Breast epithelium (tissue), 4 donors: ENCODE measurements around the gene PNKD. TPM values are rescaled to one million over a fixed set of nuclear protein-coding genes. Genes with fewer than 3 reads are reported as not detected.

ENCODE experiments used
- DNase-seq, 2 donors: peaks; one replicate each; pipeline ENCODE4 v3.0.0-alpha.2; 2019; ENCODE audit warnings: low spot score in 2 of 2
- H3K27ac ChIP-seq, 2 donors: fragments of 200-600 bp; sonication (generic) in 1 of 2; one replicate each; pipeline ENCODE4 v1.5.1; 2016 to 2019; ENCODE audit warnings: mild to moderate bottlenecking in 1 of 2
- H3K27me3 ChIP-seq, 2 donors: fragments of 200-600 bp; sonication (generic) in 1 of 2; one replicate each; pipeline versions ENCODE4 v1.5.1 to v1.6.0; 2017 to 2019; ENCODE audit warnings: control low read depth in 1 of 2, mild to moderate bottlenecking in 1 of 2
- H3K36me3 ChIP-seq: fragments of 200-600 bp; one replicate; pipeline ENCODE4 v1.5.1; 2019
- H3K4me1 ChIP-seq, 2 donors: fragments of 200-600 bp; sonication (generic); one replicate each; pipeline ENCODE4 v1.5.1; 2016 to 2019; ENCODE audit warnings: control low read depth in 1 of 2
- H3K4me3 ChIP-seq, 3 donors: fragments of 200-600 bp; sonication (generic); 1 replicate in 2 of 3; 2 replicates in 1 of 3; pipeline ENCODE4 v1.5.1; 2016 to 2019; ENCODE audit warnings: mild to moderate bottlenecking in 3 of 3, moderate library complexity in 2 of 3
- H3K9me3 ChIP-seq, 2 donors: fragments of 200-600 bp; sonication (generic) in 1 of 2; one replicate each; pipeline ENCODE4 v1.5.1; 2016 to 2019; ENCODE audit warnings: control low read depth in 1 of 2
- POLR2A ChIP-seq: fragments of 450-650 bp; IDR thresholded peaks from one replicate; pipeline ENCODE4 v1.6.1; 2016; ENCODE audit warnings: antibody characterized with exemption, mild to moderate bottlenecking, moderate library complexity
- POLR2AphosphoS5 ChIP-seq, 3 donors: sonication (generic); formaldehyde crosslinking; IDR thresholded peaks; one replicate each; pipeline ENCODE4 v1.6.1; 2017; ENCODE audit warnings: antibody characterized with exemption in 3 of 3
- intact Hi-C: fragments of 100-400 bp; cut with DNase I; formaldehyde crosslinking; loops from one replicate; pipeline ENCODE4 v1.15.1; 2023; ENCODE audit warnings: low total_unique reads
- total RNA-seq, 3 donors: library from RNA; depleted of rRNA; stranded (reverse); fragments of >200 nt; gene quantifications; one replicate each; pipeline ENCODE4 v1.1.0, GENCODE V29; 2016
- TF ChIP-seq, protein P1 (sequence below), 3 donors: fragments of 450-650 bp; IDR thresholded peaks; one replicate each; pipeline ENCODE4 v1.5.1; 2016 to 2017; ENCODE audit warnings: antibody characterized with exemption in 3 of 3, mild to moderate bottlenecking in 3 of 3, moderate library complexity in 3 of 3

The PNKD gene
- total RNA-seq, 3 donors from 2014 or later, result 30.2 to 48.3 (median 35.6) TPM

DNA sequence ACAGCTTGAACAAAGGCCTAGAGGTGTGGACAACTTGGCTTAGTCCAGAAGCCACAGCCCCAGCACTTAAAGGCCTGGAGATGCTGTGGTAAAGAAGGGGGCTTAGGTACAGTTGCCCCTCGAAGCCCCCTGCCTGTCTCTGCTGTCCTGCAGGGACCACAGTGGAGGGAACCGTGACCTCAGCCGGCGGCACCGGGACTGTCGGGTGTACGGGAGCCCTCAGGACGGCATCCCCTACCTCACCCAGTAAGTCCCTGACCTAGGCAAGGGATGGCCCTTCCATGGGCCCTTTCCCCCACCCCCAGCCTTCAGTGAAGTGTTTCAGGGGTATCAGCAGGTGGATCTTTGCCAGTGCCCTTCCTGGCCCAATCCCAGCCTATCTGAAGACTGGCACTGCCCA lies 71.1 kb downstream of the PNKD start:
- no peak overlapping the region for H3K4me3 ChIP-seq
- H3K36me3 ChIP-seq, result no peaks in the 10 kb centered on the region
- no peak for DNase-seq
- no peak overlapping the region for H3K27ac ChIP-seq
- intact Hi-C loops, result no loop called here
- H3K27me3 ChIP-seq, result no peaks in the 10 kb centered on the region
- no peaks in the 10 kb centered on the region for H3K9me3 ChIP-seq
- TF ChIP-seq POLR2AphosphoS5 (IDR thresholded peaks at IDR 0.05) (no peak), POLR2A (no peak)
- TF ChIP-seq, protein P1, sequence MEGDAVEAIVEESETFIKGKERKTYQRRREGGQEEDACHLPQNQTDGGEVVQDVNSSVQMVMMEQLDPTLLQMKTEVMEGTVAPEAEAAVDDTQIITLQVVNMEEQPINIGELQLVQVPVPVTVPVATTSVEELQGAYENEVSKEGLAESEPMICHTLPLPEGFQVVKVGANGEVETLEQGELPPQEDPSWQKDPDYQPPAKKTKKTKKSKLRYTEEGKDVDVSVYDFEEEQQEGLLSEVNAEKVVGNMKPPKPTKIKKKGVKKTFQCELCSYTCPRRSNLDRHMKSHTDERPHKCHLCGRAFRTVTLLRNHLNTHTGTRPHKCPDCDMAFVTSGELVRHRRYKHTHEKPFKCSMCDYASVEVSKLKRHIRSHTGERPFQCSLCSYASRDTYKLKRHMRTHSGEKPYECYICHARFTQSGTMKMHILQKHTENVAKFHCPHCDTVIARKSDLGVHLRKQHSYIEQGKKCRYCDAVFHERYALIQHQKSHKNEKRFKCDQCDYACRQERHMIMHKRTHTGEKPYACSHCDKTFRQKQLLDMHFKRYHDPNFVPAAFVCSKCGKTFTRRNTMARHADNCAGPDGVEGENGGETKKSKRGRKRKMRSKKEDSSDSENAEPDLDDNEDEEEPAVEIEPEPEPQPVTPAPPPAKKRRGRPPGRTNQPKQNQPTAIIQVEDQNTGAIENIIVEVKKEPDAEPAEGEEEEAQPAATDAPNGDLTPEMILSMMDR (IDR thresholded peaks at IDR 0.05), result no peak
- H3K4me1 ChIP-seq, result no peaks in the 10 kb centered on the region

DNA sequence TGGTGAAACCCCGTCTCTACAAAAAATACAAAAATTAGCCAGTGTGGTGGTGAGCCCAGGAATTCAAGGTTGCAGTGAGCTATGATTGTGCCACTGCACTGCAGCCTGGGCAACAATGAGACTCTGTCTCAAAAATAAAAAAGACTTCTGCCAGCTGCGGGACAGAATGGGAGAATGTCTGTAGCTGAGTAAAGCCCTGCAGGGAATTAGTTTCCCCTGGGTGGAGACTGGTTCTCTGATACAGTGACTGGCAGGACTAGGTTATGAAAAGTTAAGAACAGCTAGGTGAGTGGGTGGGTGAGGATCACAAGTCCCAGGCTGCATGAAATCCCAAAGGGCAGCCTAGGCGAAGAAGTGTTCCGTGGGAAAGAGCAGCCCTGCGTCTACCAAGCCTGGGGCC lies 72.5 kb downstream of the PNKD start:
- no peaks in the 10 kb centered on the region for H3K9me3 ChIP-seq
- H3K4me3 ChIP-seq, result no peak overlapping the region
- H3K4me1 ChIP-seq, result no peaks in the 10 kb centered on the region
- no peak overlapping the region for H3K27ac ChIP-seq
- intact Hi-C loops, result no loop called here
- no peaks in the 10 kb centered on the region for H3K27me3 ChIP-seq
- DNase-seq, result no peak
- TF ChIP-seq, protein P1 (IDR thresholded peaks at IDR 0.05), result no peak
- TF ChIP-seq POLR2A, result no peak
- no peak for TF ChIP-seq POLR2AphosphoS5 (IDR thresholded peaks at IDR 0.05)
- no peaks in the 10 kb centered on the region for H3K36me3 ChIP-seq

DNA sequence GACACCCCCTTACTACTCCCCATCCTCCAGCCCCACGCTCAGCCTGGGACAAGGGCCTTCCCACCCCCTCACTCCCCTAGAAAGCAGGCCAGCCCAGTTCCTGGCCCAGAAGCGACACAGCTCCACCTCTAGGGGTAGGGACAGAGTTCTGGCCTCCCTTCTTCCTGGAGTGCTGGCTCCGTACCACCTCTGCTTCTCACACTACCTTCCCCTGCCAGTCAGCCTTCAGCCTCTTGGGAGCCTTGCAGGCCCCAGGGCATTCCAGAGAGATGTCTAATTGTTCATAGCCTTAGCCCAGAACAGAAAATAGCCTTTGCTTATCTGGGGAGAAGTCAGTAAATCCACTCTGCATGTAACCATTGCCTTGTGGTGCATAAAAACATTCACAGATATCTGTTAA lies 73.3 kb downstream of the PNKD start:
- no peak for DNase-seq
- no peak overlapping the region for H3K27ac ChIP-seq
- TF ChIP-seq, protein P1 (IDR thresholded peaks at IDR 0.05), result no peak
- no peak for TF ChIP-seq POLR2A
- TF ChIP-seq POLR2AphosphoS5 (IDR thresholded peaks at IDR 0.05), result no peak
- H3K9me3 ChIP-seq, result no peaks in the 10 kb centered on the region
- no peaks in the 10 kb centered on the region for H3K4me1 ChIP-seq
- H3K27me3 ChIP-seq, result no peaks in the 10 kb centered on the region
- H3K36me3 ChIP-seq, result no peaks in the 10 kb centered on the region
- intact Hi-C loops, result no loop called here
- H3K4me3 ChIP-seq, result no peak overlapping the region

DNA sequence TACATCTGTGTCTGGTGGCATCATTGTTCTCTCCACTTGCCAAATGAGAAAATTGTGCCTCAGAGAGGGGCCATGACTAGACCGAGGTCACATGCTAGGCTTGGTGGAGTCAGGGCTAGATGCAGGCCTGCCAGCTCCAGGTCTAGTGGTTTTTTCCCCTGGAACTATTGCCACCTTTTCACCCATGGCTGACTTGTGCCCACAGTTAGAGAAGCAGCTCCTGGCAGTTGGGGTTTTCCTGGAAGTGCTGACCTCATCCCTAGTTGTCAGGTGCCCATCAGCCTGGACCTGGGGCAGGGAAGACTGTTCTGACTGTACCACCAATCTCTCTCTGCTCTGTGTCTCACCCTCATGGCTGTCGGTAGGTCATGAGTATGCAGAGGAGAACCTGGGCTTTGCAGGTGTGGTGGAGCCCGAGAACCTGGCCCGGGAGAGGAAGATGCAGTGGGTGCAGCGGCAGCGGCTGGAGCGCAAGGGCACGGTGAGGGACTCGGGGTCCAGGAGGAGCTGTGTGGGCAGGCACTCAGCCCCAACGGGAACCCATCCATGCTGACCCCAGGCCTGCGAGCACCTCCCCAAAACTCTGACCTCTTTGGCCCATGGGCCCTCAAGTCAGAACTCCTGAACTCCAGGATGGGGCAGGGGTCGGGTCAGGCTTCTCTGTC lies 73.9 kb downstream of the PNKD start:
- no peak overlapping the region for H3K4me3 ChIP-seq
- no peak overlapping the region for H3K27ac ChIP-seq

DNA sequence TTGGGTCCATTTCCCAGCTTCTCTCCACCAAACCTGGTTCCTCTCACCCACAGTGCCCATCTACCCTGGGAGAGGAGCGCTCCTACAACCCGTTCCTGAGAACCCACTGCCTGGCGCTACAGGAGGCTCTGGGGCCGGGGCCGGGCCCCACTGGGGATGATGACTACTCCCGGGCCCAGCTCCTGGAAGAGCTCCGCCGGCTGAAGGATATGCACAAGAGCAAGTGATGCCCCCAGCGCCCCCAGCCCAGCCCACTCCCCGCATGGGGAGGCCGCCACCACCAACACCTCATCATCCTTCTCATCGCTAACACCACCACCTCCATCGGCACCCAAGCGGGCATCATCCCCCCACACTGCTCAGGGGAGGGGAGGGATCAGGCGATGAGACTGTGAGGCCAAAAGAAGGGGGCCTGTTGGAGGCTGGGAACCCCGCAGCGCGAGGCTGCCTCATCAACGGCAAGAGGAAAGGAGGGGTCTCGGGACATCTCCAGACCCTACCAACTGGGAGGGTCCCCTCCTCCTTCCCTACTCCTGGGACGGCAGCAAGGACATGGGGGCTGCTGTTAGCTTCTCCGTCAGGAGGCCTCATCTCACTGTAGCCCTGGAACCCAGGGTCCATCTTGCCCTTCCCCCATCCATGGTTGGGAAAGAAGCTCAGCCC lies 74.6 kb downstream of the PNKD start:
- H3K4me1 ChIP-seq, result no peaks in the 10 kb centered on the region

More for the DNA sequence above, 73.9 kb downstream of the PNKD start:
- intact Hi-C loops, result no loop called here
- TF ChIP-seq POLR2A (no peak), POLR2AphosphoS5 (IDR thresholded peaks at IDR 0.05) (no peak)
- TF ChIP-seq, protein P1 (IDR thresholded peaks at IDR 0.05), result no peak
- Histone ChIP-seq H3K9me3 (no peaks in the 10 kb centered on the region), H3K4me1 (no peaks in the 10 kb centered on the region), H3K36me3 (no peaks in the 10 kb centered on the region), H3K27me3 (no peaks in the 10 kb centered on the region)
- no peak for DNase-seq

More for the DNA sequence above, 74.6 kb downstream of the PNKD start:
- Histone ChIP-seq H3K27ac (no peak overlapping the region), H3K9me3 (no peaks in the 10 kb centered on the region), H3K4me3 (no peak overlapping the region), H3K27me3 (no peaks in the 10 kb centered on the region), H3K36me3 (no peaks in the 10 kb centered on the region)
- DNase-seq, result no peak
- no peak for TF ChIP-seq POLR2AphosphoS5 (IDR thresholded peaks at IDR 0.05)
- no peak for TF ChIP-seq POLR2A
- TF ChIP-seq, protein P1 (IDR thresholded peaks at IDR 0.05), result no peak
- intact Hi-C loops, result no loop called here
